VCaP (cell line): ENCODE results near the gene MGAT5.

ENCODE experiments used
- H3K27ac ChIP-seq: fragments of 450-650 bp; 2 replicates; pipeline ENCODE4 v1.5.1; 2017
- TF ChIP-seq, protein P1 (sequence below): fragments of 450-650 bp; conservative IDR thresholded peaks from 2 replicates; pipeline ENCODE4 v1.5.1; 2017; ENCODE audit warnings: mild to moderate bottlenecking, moderate library complexity

The MGAT5 gene

DNA sequence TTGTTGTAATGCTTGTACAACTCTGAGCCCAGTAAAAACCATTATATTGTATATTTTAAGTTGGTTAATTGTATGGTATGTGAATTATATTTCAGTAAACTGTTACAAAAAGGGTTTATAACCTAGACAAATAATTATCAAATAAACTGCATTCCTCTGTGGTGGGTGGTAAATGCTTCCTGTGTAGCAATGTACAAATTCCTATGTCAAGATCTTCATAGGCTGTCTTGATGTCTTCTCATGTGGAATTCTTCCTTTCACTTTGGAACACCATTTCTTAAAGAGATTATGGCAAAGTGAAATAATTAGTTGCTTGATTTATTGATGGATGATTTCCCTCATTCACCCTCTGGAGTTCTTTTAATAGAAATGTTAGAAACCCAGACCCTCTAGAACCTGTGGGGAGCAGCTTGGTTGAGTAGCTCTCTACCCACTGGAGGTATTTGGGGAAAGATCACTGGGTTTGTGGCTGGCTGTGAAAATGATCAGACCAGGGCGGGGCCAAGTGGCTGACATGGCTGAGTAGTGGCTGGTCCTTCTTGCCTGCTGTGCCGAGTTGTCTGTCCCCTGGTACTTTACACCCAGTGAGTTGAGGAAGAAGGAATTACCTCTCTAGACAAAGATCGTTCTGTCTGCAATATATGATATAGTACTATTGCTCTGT is 22.4 kb upstream of the MGAT5 start:
- H3K27ac ChIP-seq = no peak overlapping the region

GRCh38 chr2:134231965-134232340 is 21.9 kb upstream of the MGAT5 start:
- no peak overlapping the region for H3K27ac ChIP-seq
- TF ChIP-seq, protein P1, sequence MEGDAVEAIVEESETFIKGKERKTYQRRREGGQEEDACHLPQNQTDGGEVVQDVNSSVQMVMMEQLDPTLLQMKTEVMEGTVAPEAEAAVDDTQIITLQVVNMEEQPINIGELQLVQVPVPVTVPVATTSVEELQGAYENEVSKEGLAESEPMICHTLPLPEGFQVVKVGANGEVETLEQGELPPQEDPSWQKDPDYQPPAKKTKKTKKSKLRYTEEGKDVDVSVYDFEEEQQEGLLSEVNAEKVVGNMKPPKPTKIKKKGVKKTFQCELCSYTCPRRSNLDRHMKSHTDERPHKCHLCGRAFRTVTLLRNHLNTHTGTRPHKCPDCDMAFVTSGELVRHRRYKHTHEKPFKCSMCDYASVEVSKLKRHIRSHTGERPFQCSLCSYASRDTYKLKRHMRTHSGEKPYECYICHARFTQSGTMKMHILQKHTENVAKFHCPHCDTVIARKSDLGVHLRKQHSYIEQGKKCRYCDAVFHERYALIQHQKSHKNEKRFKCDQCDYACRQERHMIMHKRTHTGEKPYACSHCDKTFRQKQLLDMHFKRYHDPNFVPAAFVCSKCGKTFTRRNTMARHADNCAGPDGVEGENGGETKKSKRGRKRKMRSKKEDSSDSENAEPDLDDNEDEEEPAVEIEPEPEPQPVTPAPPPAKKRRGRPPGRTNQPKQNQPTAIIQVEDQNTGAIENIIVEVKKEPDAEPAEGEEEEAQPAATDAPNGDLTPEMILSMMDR = no peak

More for the DNA sequence above, 22.4 kb upstream of the MGAT5 start:
- TF ChIP-seq, protein P1 = no peak

DNA sequence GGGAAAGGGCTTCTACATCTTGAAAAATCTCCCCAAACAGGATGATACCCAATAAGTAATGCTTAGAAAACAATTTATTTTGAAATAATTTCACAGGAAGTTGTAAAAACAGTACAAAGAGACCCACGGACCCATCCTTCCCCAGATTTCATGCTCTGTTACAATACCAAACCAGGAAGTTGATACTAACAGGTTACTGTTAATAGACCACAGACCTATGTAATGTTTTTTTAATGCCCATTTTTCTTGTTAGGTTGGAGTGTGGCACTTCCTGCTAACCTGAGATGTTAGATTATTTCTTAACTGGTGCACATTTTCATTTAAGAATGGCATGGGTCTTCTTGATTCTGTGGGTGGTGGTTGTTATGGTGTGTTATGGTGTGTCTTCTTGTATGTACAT is 21.4 kb upstream of the MGAT5 start:
- no peak overlapping the region for H3K27ac ChIP-seq
- TF ChIP-seq, protein P1 = no peak

GRCh38 chr2:134232868-134233727 is 20.8 kb upstream of the MGAT5 start:
- H3K27ac ChIP-seq = no peak overlapping the region
- TF ChIP-seq, protein P1 = no peak

- TF ChIP-seq, protein P1 = no peak
- no peak overlapping the region for H3K27ac ChIP-seq
Measured at GRCh38 chr2:134233728-134234136, 20.1 kb upstream of the MGAT5 start.

DNA sequence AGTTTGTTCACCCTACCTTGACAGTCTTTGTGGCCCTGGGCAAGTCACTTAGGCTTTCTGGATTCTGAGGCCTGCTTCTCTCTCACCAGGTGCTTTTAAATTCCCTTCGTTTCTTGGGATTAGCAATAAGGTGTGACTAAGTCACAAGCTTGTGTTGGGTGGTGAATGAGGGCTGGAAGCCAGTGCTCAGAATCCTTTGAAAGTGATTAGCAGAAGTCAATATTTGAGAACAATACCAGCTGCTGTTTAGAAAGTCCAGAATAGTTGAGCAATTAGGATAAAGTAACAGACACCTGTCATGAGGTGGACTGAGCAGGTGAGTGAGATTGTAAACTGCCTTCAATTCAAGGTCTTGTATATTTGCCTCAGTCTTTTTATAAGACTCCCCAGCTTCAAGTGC is 19.3 kb upstream of the MGAT5 start:
- H3K27ac ChIP-seq = no peak overlapping the region
- TF ChIP-seq, protein P1 = no peak

- no peak overlapping the region for H3K27ac ChIP-seq
- TF ChIP-seq, protein P1 = no peak
Measured at GRCh38 chr2:134235510-134236144, 18.2 kb upstream of the MGAT5 start.
